Activated CD4-positive, alpha-beta memory T cell treated with anti-CD3 and anti-CD28 coated beads, Interleukin-2, amount 10 ng/mL, durations not matched to agents 7 days and 5 days (primary cell): ENCODE data around the gene GBE1. TPM values are rescaled to one million over a fixed set of nuclear protein-coding genes. Genes with fewer than 3 reads are reported as not detected.
A peak's percentile ranks its signal among the peaks of the same experiment; 100 is the strongest.

Experiments
- CTCF ChIA-PET: fragments of 350-600 bp; sonication (Branson Sonifier 250); formaldehyde crosslinking; loops from one replicate; lab custom pipeline; 2021; ENCODE audit warnings: antibody characterized with exemption, inconsistent platforms; lab: Charles Lee
- POLR2A ChIA-PET: fragments of 350-600 bp; sonication (Branson Sonifier 250); formaldehyde crosslinking; loops from one replicate; lab custom pipeline; 2021; ENCODE audit warnings: antibody characterized with exemption; lab: Charles Lee
- DNase-seq: peaks from one replicate; pipeline ENCODE4 v3.0.0-alpha.2; 2020
- H3K27ac Mint-ChIP-seq: one replicate; pipeline ENCODE4 v1.8.0; 2021; ENCODE audit warnings: mild to moderate bottlenecking, mixed read lengths
- H3K27me3 Mint-ChIP-seq: one replicate; pipeline ENCODE4 v1.8.0; 2021; ENCODE audit warnings: mixed read lengths
- H3K36me3 Mint-ChIP-seq: one replicate; pipeline ENCODE4 v1.8.0; 2021; ENCODE audit warnings: low read depth, mixed read lengths
- H3K4me1 Mint-ChIP-seq: one replicate; pipeline ENCODE4 v1.8.0; 2021; ENCODE audit warnings: mixed read lengths
- H3K4me3 Mint-ChIP-seq: one replicate; pipeline ENCODE4 v1.8.0; 2021; ENCODE audit warnings: mild to moderate bottlenecking, mixed read lengths
- H3K9me3 Mint-ChIP-seq: one replicate; pipeline ENCODE4 v1.8.0; 2021; ENCODE audit warnings: mixed read lengths
- total RNA-seq, 2 experiments: library from RNA; stranded (reverse); gene quantifications; one replicate each; pipeline ENCODE4 v1.2.3, GENCODE V29; 2021

GBE1 gene
- 10 to 100 TPM; 36.5 to 37.7 TPM for total RNA-seq

DNA sequence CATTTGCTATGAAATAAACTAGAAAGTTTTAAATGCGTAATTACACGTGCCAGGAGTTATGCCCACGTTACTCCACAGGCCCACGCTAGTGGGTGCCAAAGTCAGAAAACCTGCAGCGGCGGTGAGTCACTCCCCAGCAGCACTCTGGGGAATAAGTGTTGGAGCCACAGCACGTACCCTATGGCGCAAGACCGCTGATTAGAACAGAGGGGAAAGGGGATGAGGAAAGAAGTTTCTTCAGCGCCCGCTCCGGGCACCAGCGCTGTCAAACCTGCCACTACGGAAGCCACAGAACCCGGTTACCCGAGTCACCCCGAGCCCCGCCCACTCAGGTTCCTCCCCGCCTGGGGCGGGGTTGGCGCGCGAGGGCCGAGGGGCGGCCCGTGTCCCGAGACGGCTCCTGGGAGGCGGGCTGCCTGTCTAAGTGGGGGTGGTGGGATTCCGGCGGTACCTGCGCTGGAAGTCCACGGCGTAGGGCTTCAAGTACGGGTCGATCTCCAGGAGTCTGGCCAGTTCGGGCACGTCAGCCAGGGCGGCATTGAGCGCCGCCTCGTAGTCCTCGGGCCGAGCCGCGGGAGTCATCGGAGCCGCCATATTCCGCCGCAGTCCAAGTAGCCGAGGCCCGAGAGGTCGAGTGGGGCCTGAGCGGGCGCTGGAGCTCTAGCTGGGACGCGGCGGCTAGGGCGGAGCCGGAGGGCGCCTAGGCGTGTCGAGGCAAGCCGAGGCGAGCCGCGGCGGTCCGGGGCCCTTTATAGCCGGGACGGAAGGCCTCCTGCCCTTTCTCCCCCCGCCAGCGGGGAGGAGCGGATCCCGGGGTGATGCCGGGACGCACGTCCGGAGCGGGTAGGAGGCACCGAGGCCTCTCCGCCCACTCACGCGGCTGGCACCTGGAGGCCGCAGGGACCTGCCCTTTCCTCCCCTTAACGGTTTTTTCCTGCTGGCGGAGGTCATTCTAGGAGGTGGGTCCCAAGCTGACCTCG is at the start of gene GBE1:
Gene GBE1 (minus strand): TSS at position 722 of the 980 bp plus-strand sequence. CDS start 128 bp downstream, at position 594.
- H3K9me3 Mint-ChIP-seq, result peaks cover 7% of the 10 kb centered on the region
- ChIA-PET CTCF (interaction anchor here (0.6 kb wide), 1 partner anchor 102 kb away, joined by 3 read pairs; no protein-coding TSS in a partner anchor), POLR2A (interaction anchor here (1.6 kb wide), 1 partner anchor 12 kb away, joined by 4 read pairs; no protein-coding TSS in a partner anchor)
- peaks cover 35% of the 10 kb centered on the region for H3K36me3 Mint-ChIP-seq
- peak within 1 kb of the TSS; percentile 96 for H3K27ac Mint-ChIP-seq
- peak within 1 kb of the TSS; percentile 79 for H3K4me3 Mint-ChIP-seq
- peak; percentile 91 for DNase-seq
- H3K4me1 Mint-ChIP-seq, result peaks cover 40% of the 10 kb centered on the region
- no peaks in the 10 kb centered on the region for H3K27me3 Mint-ChIP-seq

DNA sequence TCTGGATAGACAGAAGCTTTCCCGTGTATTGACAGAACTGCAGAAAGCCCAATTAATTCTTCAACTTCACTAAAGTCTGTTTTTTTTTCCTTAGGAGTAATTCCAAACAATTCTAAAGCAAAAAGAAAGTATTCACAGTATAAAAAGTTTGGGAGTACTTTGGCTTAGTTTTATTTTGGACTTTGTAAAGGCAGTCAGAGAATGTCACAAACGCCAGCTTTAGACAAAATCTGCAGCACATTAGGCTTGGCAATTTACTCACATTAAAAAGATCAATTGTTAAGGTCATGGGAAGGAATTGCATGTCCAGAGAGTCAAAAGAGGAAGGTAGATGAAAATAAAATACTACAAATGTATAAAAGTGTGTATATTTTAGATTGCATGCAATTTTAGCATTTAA is 47.5 kb upstream of the GBE1 start:
- Mint-ChIP-seq H3K4me1 (no peaks in the 10 kb centered on the region), H3K36me3 (no peaks in the 10 kb centered on the region), H3K9me3 (peaks cover 4% of the 10 kb centered on the region), H3K27me3 (no peaks in the 10 kb centered on the region), H3K4me3 (no peak overlapping the region), H3K27ac (no peak overlapping the region)
- ChIA-PET POLR2A (no interaction called here), CTCF (no interaction called here)
- DNase-seq, result no peak

DNA sequence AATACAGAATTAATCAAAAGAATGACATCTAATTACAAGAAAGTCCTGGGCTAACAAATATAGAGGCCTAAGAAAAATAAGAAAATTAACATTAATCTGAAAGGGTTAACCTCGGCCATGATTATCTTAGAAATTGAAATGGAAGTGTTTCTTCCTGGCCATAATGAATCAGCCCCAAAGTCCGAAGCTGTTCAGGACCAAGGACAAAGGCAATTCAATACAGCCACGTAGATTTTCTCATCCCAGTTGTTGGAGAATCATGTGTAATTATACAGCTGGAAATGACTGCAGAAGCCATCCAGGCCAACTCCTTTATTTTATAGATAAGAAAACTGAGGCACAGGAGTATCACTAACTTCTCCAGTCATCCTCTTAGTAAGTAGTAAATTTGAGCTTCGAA is 38.0 kb upstream of the GBE1 start:
- no peak overlapping the region for H3K27ac Mint-ChIP-seq
- no peak for DNase-seq
- ChIA-PET CTCF (no interaction called here), POLR2A (no interaction called here)
- H3K9me3 Mint-ChIP-seq, result no peaks in the 10 kb centered on the region
- no peaks in the 10 kb centered on the region for H3K36me3 Mint-ChIP-seq
- no peak overlapping the region for H3K4me3 Mint-ChIP-seq
- H3K27me3 Mint-ChIP-seq, result no peaks in the 10 kb centered on the region
- no peaks in the 10 kb centered on the region for H3K4me1 Mint-ChIP-seq

DNA sequence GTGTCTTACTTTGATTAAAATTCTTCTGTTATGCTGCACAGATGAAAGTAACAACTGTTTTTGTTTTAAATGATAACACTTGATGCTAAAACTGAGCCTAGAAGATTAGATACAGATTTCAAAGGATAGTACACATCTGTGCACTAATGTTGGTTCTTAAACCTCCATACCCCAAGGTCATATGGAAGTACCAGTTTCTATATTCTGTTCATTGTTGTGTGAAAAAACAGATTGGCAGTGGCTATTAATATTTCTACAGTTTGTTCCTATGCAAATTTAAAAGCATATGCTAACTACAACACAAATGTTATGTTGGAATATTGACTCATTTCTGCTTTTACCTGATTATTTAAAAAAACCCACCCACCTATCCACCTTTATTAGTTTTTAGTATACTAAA is 32.0 kb upstream of the GBE1 start:
- DNase-seq, result no peak
- H3K4me1 Mint-ChIP-seq, result no peaks in the 10 kb centered on the region
- ChIA-PET POLR2A (no interaction called here), CTCF (no interaction called here)
- H3K27me3 Mint-ChIP-seq, result no peaks in the 10 kb centered on the region
- no peaks in the 10 kb centered on the region for H3K9me3 Mint-ChIP-seq
- no peak overlapping the region for H3K27ac Mint-ChIP-seq
- H3K36me3 Mint-ChIP-seq, result no peaks in the 10 kb centered on the region
- no peak overlapping the region for H3K4me3 Mint-ChIP-seq

DNA sequence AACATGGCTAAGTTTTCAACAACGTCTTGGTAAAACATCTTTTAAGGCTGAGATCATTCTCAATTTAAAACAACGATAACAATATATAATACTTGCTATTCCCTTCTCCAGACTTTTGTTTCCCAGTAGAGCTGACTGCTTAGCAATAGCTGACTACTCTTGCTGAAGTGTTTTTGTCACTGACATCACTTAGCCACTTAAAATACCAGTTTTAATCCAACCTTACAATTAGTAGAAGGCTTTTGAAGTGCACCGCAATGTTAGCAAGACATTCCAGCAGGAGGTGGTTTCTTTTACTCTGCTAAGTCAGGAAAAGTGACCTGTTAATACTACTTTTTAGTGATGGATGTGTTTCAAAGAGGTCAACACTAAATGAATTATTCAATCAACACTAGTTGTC is 28.7 kb upstream of the GBE1 start:
- Mint-ChIP-seq H3K4me1 (no peaks in the 10 kb centered on the region), H3K27ac (no peak overlapping the region), H3K36me3 (no peaks in the 10 kb centered on the region), H3K9me3 (no peaks in the 10 kb centered on the region), H3K27me3 (no peaks in the 10 kb centered on the region), H3K4me3 (no peak overlapping the region)
- ChIA-PET POLR2A (no interaction called here), CTCF (no interaction called here)
- DNase-seq, result no peak

DNA sequence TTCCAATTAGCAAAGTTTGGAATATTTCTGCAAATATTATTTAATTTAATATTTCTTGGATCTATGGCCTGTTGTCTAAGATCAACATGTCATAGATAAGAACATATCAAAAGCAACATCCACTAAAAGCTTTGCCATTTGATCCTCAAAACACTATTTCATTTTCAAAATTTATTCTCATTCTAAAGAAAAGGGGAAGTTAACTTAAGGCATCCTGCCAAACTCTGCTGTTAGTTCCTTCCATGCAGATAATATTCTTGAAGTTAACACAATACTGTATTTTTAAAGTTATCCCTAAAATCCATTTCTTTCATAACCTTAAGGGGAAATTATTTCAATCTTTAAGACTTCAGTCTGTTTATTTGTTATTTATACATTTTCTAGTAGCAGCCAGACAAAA is 28.2 kb upstream of the GBE1 start:
- Mint-ChIP-seq H3K27ac (no peak overlapping the region), H3K4me3 (no peak overlapping the region), H3K9me3 (no peaks in the 10 kb centered on the region), H3K27me3 (no peaks in the 10 kb centered on the region), H3K4me1 (no peaks in the 10 kb centered on the region), H3K36me3 (no peaks in the 10 kb centered on the region)
- no peak for DNase-seq
- CTCF ChIA-PET, result no interaction called here
- POLR2A ChIA-PET, result no interaction called here

DNA sequence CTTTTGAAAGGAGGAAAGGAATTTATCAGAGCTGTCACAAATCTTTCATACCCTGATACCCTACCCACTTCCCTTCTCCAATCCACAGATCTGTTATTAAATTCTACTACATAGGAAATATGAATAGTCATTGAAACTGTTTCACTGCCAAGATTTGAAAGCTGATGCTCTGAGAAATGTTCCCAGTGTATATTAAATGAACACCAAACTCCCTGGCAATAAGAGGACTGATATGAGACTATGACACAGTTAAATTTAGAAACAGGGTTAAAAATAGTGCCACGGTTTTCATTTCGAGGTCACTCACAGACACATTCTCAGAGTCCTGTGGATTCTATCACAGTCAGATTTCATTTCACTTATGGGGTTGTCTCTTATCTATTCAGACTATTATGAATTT is 27.2 kb upstream of the GBE1 start:
- Mint-ChIP-seq H3K27me3 (no peaks in the 10 kb centered on the region), H3K4me3 (no peak overlapping the region), H3K4me1 (no peaks in the 10 kb centered on the region), H3K9me3 (peaks cover 3% of the 10 kb centered on the region), H3K36me3 (no peaks in the 10 kb centered on the region), H3K27ac (no peak overlapping the region)
- ChIA-PET CTCF (no interaction called here), POLR2A (no interaction called here)
- no peak for DNase-seq

DNA sequence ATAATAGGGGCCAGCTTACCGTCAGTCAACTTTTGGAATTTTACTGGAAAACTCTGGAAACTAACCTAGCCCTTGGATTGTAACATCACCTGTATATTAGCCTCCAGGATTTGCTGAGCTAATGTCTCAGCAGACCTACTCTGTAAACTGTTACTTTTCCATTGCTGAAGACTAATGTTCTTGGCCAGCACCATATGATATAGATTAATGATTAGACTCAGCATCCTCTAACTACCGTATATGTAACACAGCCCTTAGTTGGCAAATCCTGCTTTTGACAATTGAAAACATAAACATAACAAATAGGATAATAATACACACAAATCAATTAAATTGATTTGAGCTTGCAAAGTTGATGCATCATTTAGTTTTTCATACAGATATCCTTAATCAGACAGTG is 26.6 kb upstream of the GBE1 start:
- Mint-ChIP-seq H3K36me3 (no peaks in the 10 kb centered on the region), H3K9me3 (peaks cover 3% of the 10 kb centered on the region), H3K27ac (no peak overlapping the region), H3K4me1 (no peaks in the 10 kb centered on the region), H3K4me3 (no peak overlapping the region), H3K27me3 (no peaks in the 10 kb centered on the region)
- ChIA-PET POLR2A (no interaction called here), CTCF (no interaction called here)
- DNase-seq, result no peak

DNA sequence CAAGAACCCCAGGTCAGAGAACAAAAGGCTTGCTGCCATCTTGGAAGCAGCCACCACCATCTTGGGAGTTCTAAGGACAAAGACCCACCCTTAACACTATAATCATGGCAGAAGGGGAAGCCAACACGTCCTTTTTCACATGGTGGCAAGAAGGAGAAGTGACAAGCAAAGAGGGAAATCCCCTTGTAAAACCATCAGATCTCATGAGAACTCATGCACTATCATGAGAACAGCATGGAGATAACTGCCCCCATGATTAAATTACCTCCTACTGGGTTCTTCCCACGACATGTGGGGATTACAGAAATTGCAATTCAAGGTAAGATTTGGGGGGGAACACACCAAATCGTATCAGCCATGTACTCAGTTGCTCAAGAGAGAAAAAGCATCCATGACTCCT is 21.1 kb upstream of the GBE1 start:
- Mint-ChIP-seq H3K4me3 (no peak overlapping the region), H3K27ac (no peak overlapping the region), H3K36me3 (no peaks in the 10 kb centered on the region), H3K9me3 (peaks cover 3% of the 10 kb centered on the region), H3K27me3 (no peaks in the 10 kb centered on the region), H3K4me1 (no peaks in the 10 kb centered on the region)
- ChIA-PET CTCF (no interaction called here), POLR2A (no interaction called here)
- DNase-seq, result no peak

DNA sequence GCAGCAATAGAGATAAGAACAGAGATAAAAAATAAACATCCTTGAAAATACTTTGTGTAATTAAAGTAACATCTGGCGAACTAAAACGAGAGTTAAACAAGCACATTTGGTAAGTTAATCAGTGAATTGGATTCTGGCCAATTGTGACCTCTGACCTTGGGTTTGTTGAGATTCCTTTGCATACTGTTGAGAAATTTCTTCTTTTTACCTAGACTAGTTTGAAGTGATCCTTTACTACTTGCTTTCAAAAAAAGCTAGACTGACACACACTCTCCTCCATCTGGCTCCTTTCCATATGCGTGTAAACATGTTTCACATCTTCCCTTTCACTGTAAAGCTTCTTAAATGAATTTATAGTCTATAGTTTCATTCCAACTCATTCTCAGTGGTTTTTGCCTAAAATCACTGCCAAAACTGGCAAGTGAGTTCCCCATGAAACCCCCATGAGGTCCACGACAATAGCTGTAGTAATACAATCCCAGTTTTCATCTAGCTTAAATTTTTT is 17.3 kb upstream of the GBE1 start:
- Mint-ChIP-seq H3K36me3 (no peaks in the 10 kb centered on the region), H3K27ac (no peak overlapping the region), H3K9me3 (peaks cover 2% of the 10 kb centered on the region), H3K4me3 (no peak overlapping the region), H3K27me3 (no peaks in the 10 kb centered on the region), H3K4me1 (no peaks in the 10 kb centered on the region)
- POLR2A ChIA-PET, result no interaction called here
- CTCF ChIA-PET, result no interaction called here
- no peak for DNase-seq

DNA sequence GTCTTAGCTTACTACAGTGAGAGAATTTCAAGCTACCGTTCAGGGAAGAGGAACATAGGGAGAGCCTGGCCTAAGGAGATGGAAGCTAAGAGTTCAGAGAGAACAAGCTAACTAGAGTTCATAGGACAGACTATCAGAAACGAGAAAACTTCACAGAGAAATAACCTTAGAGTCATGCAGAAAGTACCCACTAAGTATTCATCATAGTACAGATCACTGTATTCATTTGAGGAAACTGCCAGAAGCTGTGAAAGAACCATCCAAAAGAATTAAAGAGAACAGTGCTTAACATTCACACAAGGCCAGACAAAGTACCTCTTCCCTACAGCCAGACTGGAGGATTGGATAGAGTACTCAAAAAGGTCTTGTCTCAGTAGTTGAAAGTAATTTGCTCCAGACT is 15.2 kb upstream of the GBE1 start:
- H3K36me3 Mint-ChIP-seq, result no peaks in the 10 kb centered on the region
- CTCF ChIA-PET, result no interaction called here
- POLR2A ChIA-PET, result interaction anchor here (0.8 kb wide), 1 partner anchor 13 kb away, joined by 3 read pairs; no protein-coding TSS in a partner anchor
- no peaks in the 10 kb centered on the region for H3K4me1 Mint-ChIP-seq
- H3K27me3 Mint-ChIP-seq, result peaks cover under 1% of the 10 kb centered on the region
- H3K27ac Mint-ChIP-seq, result no peak overlapping the region
- no peaks in the 10 kb centered on the region for H3K9me3 Mint-ChIP-seq
- DNase-seq, result no peak
- no peak overlapping the region for H3K4me3 Mint-ChIP-seq

DNA sequence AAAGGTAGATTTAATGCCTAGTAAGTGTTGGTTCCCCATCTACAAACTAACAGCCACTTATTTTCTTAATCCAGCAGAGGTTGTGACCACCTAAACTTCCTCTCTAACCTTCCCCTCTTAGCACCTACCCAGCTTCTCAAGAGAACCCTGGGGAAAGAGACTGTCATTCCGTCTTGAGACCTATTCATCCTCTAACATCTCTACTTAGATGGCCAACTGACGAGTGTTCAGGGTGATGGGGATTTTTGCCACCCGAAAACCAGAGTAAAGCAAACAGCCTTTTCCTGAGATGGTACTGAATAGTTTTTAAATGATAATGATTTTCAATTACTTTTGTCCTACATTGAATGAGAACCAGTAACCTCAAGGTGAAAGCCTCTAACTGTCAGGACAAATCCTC is 9.3 kb upstream of the GBE1 start:
- CTCF ChIA-PET, result no interaction called here
- POLR2A ChIA-PET, result no interaction called here
- no peaks in the 10 kb centered on the region for H3K4me1 Mint-ChIP-seq

DNA sequence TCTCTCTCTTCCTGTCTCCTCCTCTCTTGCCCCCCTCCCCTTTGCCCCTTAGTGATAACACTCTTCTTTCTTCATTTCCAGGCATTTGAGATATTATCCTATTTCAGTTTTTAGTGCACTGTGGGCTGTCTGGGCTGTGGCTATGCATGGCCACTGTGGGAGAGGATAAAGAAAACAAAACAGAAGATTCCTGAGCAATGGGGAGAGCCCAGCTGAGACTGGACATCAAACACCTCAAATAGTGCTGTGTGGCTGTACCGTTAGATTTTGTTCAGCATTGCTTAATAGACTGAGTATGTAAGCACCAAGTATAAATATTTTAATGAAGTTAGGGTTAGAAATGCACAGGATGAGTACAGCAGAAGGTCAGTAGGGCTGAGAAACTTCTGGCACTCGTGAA is 7.9 kb upstream of the GBE1 start:
- Mint-ChIP-seq H3K9me3 (no peaks in the 10 kb centered on the region), H3K27me3 (peaks cover 9% of the 10 kb centered on the region), H3K36me3 (no peaks in the 10 kb centered on the region), H3K4me1 (no peaks in the 10 kb centered on the region), H3K27ac (no peak overlapping the region), H3K4me3 (no peak overlapping the region)
- no peak for DNase-seq
- ChIA-PET CTCF (no interaction called here), POLR2A (no interaction called here)

More for the DNA sequence above, 9.3 kb upstream of the GBE1 start:
- DNase-seq, result no peak
- no peak overlapping the region for H3K27ac Mint-ChIP-seq
- no peak overlapping the region for H3K4me3 Mint-ChIP-seq
- no peaks in the 10 kb centered on the region for H3K36me3 Mint-ChIP-seq
- peaks cover 9% of the 10 kb centered on the region for H3K27me3 Mint-ChIP-seq
- H3K9me3 Mint-ChIP-seq, result no peaks in the 10 kb centered on the region
